ENCODE measurements around the gene FAM83F.

Gene FAM83F

GRCh38 chr22:40056154-40056553 is 61.4 kb downstream of the FAM83F start:
- DNase-seq: no peak

GRCh38 chr22:40056559-40056958 is 61.8 kb downstream of the FAM83F start:
- DNase-seq: no peak

- no peak for DNase-seq
Measured at GRCh38 chr22:40057652-40058051, 62.9 kb downstream of the FAM83F start.

GRCh38 chr22:40058265-40058664 is 63.5 kb downstream of the FAM83F start:
- DNase-seq: no peak

- no peak for DNase-seq
Measured at GRCh38 chr22:40065981-40066380, 71.2 kb downstream of the FAM83F start.

GRCh38 chr22:40067639-40068038 is 72.9 kb downstream of the FAM83F start:
- no peak for DNase-seq

- no peak for DNase-seq
Measured at GRCh38 chr22:40070701-40071100, 75.9 kb downstream of the FAM83F start.

- DNase-seq: no peak
Measured at GRCh38 chr22:40071720-40072119, 77.0 kb downstream of the FAM83F start.

- DNase-seq: no peak
Measured at GRCh38 chr22:40076702-40077645, 82.2 kb downstream of the FAM83F start.

- no peak for DNase-seq
Measured at GRCh38 chr22:40077646-40078016, 82.9 kb downstream of the FAM83F start.

- no peak for DNase-seq
Measured at GRCh38 chr22:40081662-40082061, 86.9 kb downstream of the FAM83F start.

- DNase-seq: no peak
Measured at GRCh38 chr22:40082184-40082583, 87.4 kb downstream of the FAM83F start.

- DNase-seq: no peak
Measured at GRCh38 chr22:40083794-40084193, 89.0 kb downstream of the FAM83F start.

GRCh38 chr22:40084246-40084645 is 89.5 kb downstream of the FAM83F start:
- no peak for DNase-seq

GRCh38 chr22:40088818-40089217 is 94.1 kb downstream of the FAM83F start:
- no peak for DNase-seq

Data from amygdala (tissue), 56 donors.